SU-DHL-6 (cell line): ENCODE results near the gene SYNDIG1.

Source experiments
- EZH2phosphoT487 ChIP-seq: fragments of 200-600 bp; sonication (generic), shearing (Covaris generic); conservative IDR thresholded peaks from 2 replicates; pipeline ENCODE4 v1.6.1; 2018; ENCODE audit warnings: mild to moderate bottlenecking, antibody characterized with exemption, low read length, moderate library complexity, mixed read lengths
- TF ChIP-seq, protein P1 (sequence below): fragments of 200-600 bp; sonication (generic); IDR thresholded peaks from one replicate; pipeline ENCODE4 v1.5.1; 2017; ENCODE audit warnings: antibody characterized with exemption, mild to moderate bottlenecking, low read length, moderate library complexity; ENCODE audit not compliant: insufficient read depth, poor library complexity, severe bottlenecking

DNA sequence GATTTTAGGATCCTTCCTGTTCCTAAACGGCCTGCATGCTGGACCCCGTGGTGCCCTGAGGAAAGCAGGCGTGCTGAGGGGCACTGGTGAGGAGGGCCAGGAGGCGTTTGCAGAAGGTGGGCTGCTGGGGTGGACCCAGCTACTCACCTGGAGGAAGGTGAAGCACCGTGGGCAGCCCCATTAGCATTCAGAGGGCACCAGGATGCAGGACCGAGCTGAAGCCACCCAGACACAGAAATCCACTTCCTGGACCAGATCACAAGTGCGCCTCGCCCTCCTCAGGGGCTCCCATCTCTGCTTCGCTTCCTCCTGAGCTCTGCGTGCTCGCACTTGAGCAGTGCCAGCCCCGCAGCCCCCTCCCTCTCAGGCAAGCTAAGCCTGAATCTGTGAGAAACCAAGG is 187.0 kb downstream of the SYNDIG1 start:
- TF ChIP-seq, protein P1, sequence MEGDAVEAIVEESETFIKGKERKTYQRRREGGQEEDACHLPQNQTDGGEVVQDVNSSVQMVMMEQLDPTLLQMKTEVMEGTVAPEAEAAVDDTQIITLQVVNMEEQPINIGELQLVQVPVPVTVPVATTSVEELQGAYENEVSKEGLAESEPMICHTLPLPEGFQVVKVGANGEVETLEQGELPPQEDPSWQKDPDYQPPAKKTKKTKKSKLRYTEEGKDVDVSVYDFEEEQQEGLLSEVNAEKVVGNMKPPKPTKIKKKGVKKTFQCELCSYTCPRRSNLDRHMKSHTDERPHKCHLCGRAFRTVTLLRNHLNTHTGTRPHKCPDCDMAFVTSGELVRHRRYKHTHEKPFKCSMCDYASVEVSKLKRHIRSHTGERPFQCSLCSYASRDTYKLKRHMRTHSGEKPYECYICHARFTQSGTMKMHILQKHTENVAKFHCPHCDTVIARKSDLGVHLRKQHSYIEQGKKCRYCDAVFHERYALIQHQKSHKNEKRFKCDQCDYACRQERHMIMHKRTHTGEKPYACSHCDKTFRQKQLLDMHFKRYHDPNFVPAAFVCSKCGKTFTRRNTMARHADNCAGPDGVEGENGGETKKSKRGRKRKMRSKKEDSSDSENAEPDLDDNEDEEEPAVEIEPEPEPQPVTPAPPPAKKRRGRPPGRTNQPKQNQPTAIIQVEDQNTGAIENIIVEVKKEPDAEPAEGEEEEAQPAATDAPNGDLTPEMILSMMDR: no peak
- no peak for TF ChIP-seq EZH2phosphoT487
